Mesenchymal stem cell (in vitro differentiated cells and primary cell): Measurements from ENCODE around the gene STAC.

Source experiments
- DNase-seq: peaks from one replicate; pipeline ENCODE4 v3.0.0-alpha.2; 2013
- H2AFZ ChIP-seq: one replicate; pipeline ENCODE4 v1.6.1; 2013; ENCODE audit warnings: low read depth, mild to moderate bottlenecking, control low read depth, inconsistent platforms, low read length, moderate library complexity
- H2AK5ac ChIP-seq: 2 replicates; pipeline ENCODE4 v1.6.1; 2013; ENCODE audit warnings: low read length, moderate library complexity, mild to moderate bottlenecking, inconsistent platforms; ENCODE audit not compliant: severe bottlenecking
- H2BK120ac ChIP-seq: one replicate; pipeline ENCODE4 v1.6.1; 2013; ENCODE audit warnings: low read depth, mild to moderate bottlenecking, inconsistent platforms, low read length, moderate library complexity
- H2BK12ac ChIP-seq, 2 experiments: one replicate each; pipeline ENCODE4 v1.6.1; 2013; ENCODE audit warnings: inconsistent platforms in 2 of 2, low read length in 2 of 2, mild to moderate bottlenecking in 2 of 2, moderate library complexity in 2 of 2, control low read depth in 1 of 2
- H2BK15ac ChIP-seq: one replicate; pipeline ENCODE4 v1.6.1; 2013; ENCODE audit warnings: mild to moderate bottlenecking, low read depth, inconsistent platforms; ENCODE audit not compliant: poor library complexity, severe bottlenecking
- H2BK5ac ChIP-seq: 2 replicates; pipeline ENCODE4 v1.6.1; 2013; ENCODE audit warnings: low read depth, mild to moderate bottlenecking, low read length, control low read depth, inconsistent platforms; ENCODE audit not compliant: poor library complexity, severe bottlenecking
- H3K14ac ChIP-seq, 2 experiments: one replicate each; pipeline ENCODE4 v1.6.1; 2013; ENCODE audit warnings: inconsistent platforms in 2 of 2, low read length in 2 of 2, control low read depth in 1 of 2, mild to moderate bottlenecking in 1 of 2, moderate library complexity in 1 of 2
- H3K18ac ChIP-seq, 2 experiments: one replicate each; pipeline ENCODE4 v1.6.1; 2013; ENCODE audit warnings: inconsistent platforms in 2 of 2, low read length in 2 of 2, control low read depth in 1 of 2, low read depth in 1 of 2, mild to moderate bottlenecking in 1 of 2
- H3K23ac ChIP-seq, 2 experiments: one replicate each; pipeline ENCODE4 v1.6.1; 2013; ENCODE audit warnings: inconsistent platforms in 2 of 2, low read length in 2 of 2, mild to moderate bottlenecking in 2 of 2, moderate library complexity in 2 of 2, control low read depth in 1 of 2
- H3K27ac ChIP-seq: 2 replicates; pipeline ENCODE4 v1.5.1; 2013; ENCODE audit warnings: mild to moderate bottlenecking, moderate library complexity, low read length, control low read depth, inconsistent platforms; ENCODE audit not compliant: poor library complexity, severe bottlenecking
- H3K27me3 ChIP-seq, 2 experiments: 2 replicates each; pipeline versions ENCODE4 v1.6.1 to v1.7.0; 2013; ENCODE audit warnings: low read length in 2 of 2, mild to moderate bottlenecking in 2 of 2, moderate library complexity in 2 of 2, control low read depth in 1 of 2, inconsistent platforms in 1 of 2; ENCODE audit not compliant: control insufficient read depth in 1 of 2, insufficient read depth in 1 of 2
- H3K36me3 ChIP-seq, 2 experiments: 2 replicates each; pipeline versions ENCODE4 v1.6.1 to v1.7.0; 2013; ENCODE audit warnings: low read length in 2 of 2, control low read depth in 1 of 2, inconsistent platforms in 1 of 2, low read depth in 1 of 2, mild to moderate bottlenecking in 1 of 2; ENCODE audit not compliant: insufficient read depth in 2 of 2, control insufficient read depth in 1 of 2
- H3K4ac ChIP-seq, 2 experiments: one replicate each; pipeline ENCODE4 v1.6.1; 2013; ENCODE audit warnings: inconsistent platforms in 2 of 2, low read length in 2 of 2, mild to moderate bottlenecking in 2 of 2, moderate library complexity in 2 of 2, control low read depth in 1 of 2, low read depth in 1 of 2
- H3K4me1 ChIP-seq: 2 replicates; pipeline ENCODE4 v1.6.1; 2013; ENCODE audit warnings: low read depth, low read length, control low read depth; ENCODE audit not compliant: control insufficient read depth, insufficient read depth
- H3K4me2 ChIP-seq: 2 replicates; pipeline ENCODE4 v1.6.1; 2013; ENCODE audit warnings: low read length, mild to moderate bottlenecking, inconsistent platforms; ENCODE audit not compliant: poor library complexity, severe bottlenecking
- H3K4me3 ChIP-seq, 2 experiments: 2 replicates each; pipeline versions ENCODE4 v1.5.1 to v1.7.0; 2013; ENCODE audit warnings: low read length in 2 of 2, mild to moderate bottlenecking in 2 of 2, control low read depth in 1 of 2, low read depth in 1 of 2; ENCODE audit not compliant: insufficient read depth in 1 of 2
- H3K79me1 ChIP-seq: replicated peaks from 2 replicates; pipeline ENCODE4 v1.6.1; 2013; ENCODE audit warnings: mild to moderate bottlenecking, control low read depth, low read length, inconsistent platforms; ENCODE audit not compliant: poor library complexity, severe bottlenecking
- H3K9ac ChIP-seq: 2 replicates; pipeline ENCODE4 v1.7.0; 2013; ENCODE audit warnings: mild to moderate bottlenecking, low read length, moderate library complexity
- H3K9me3 ChIP-seq: 2 replicates; pipeline ENCODE4 v1.7.0; 2013; ENCODE audit warnings: mild to moderate bottlenecking, low read length; ENCODE audit not compliant: control insufficient read depth
- H4K8ac ChIP-seq: one replicate; pipeline ENCODE4 v1.6.1; 2013; ENCODE audit warnings: inconsistent platforms, mild to moderate bottlenecking, low read length, moderate library complexity
- H4K91ac ChIP-seq: one replicate; pipeline ENCODE4 v1.6.1; 2013; ENCODE audit warnings: mild to moderate bottlenecking, low read length, inconsistent platforms
- WGBS: methylation state at CpG from one replicate; pipeline ENCODE4 v1.1.7; 2013; ENCODE audit warnings: mixed read lengths; 5-methylcytosine and 5-hydroxymethylcytosine counted together

The STAC gene

GRCh38 chr3:36501616-36502015 lies 121.3 kb downstream of the STAC start:
- DNase-seq, result no peak

GRCh38 chr3:36505393-36505792 lies 125.1 kb downstream of the STAC start:
- Histone ChIP-seq H3K18ac (no peak overlapping the region), H3K14ac (no peak overlapping the region), H3K4me2 (no peak overlapping the region), H2BK15ac (no peak overlapping the region), H3K27me3 (no peaks in the 10 kb centered on the region), H3K4me1 (no peaks in the 10 kb centered on the region), H4K8ac (no peak overlapping the region), H3K27ac (no peak overlapping the region), H4K91ac (no peak overlapping the region), H2BK12ac (no peak overlapping the region), H3K79me1 (no peaks in the 10 kb centered on the region), H2BK120ac (no peak overlapping the region), H3K36me3 (peaks cover 3% of the 10 kb centered on the region in 2 experiments), H3K4me3 (no peak overlapping the region), H3K4ac (no peak overlapping the region), H2AFZ (no peak overlapping the region), H2BK5ac (no peak overlapping the region), H3K9me3 (peaks cover 5% of the 10 kb centered on the region), H2AK5ac (no peak overlapping the region), H3K23ac (no peak overlapping the region), H3K9ac (no peak overlapping the region)
- DNase-seq, result no peak
- WGBS, result 100% methylated on average over 1 of the region's 2 CpGs

More at GRCh38 chr3:36501616-36502015, 121.3 kb downstream of the STAC start:
- no peak overlapping the region for H3K4ac ChIP-seq
- H3K14ac ChIP-seq, result no peak overlapping the region
- no peak overlapping the region for H4K8ac ChIP-seq
- H3K79me1 ChIP-seq, result no peaks in the 10 kb centered on the region
- H2AFZ ChIP-seq, result no peak overlapping the region
- H3K23ac ChIP-seq, result no peak overlapping the region
- no peak overlapping the region for H2BK5ac ChIP-seq
- H2BK120ac ChIP-seq, result no peak overlapping the region
- no peak overlapping the region for H2AK5ac ChIP-seq
- peaks cover 3% of the 10 kb centered on the region in 2 experiments for H3K36me3 ChIP-seq
- no peak overlapping the region for H3K4me2 ChIP-seq
- H3K27me3 ChIP-seq, result no peaks in the 10 kb centered on the region
- WGBS, result no CpG with 5 or more reads among the region's 1 CpG
- H3K9me3 ChIP-seq, result peaks cover 5% of the 10 kb centered on the region
- H2BK12ac ChIP-seq, result no peak overlapping the region
- H3K9ac ChIP-seq, result no peak overlapping the region
- no peaks in the 10 kb centered on the region for H3K4me1 ChIP-seq
- no peak overlapping the region for H3K27ac ChIP-seq
- no peak overlapping the region for H4K91ac ChIP-seq
- H2BK15ac ChIP-seq, result no peak overlapping the region
- no peak overlapping the region for H3K18ac ChIP-seq
- H3K4me3 ChIP-seq, result no peak overlapping the region

- Histone ChIP-seq H3K36me3 (no peaks in the 10 kb centered on the region), H3K23ac (no peak overlapping the region), H2BK120ac (no peak overlapping the region), H2AFZ (no peak overlapping the region), H4K8ac (no peak overlapping the region), H2AK5ac (no peak overlapping the region), H2BK15ac (no peak overlapping the region), H3K27ac (no peak overlapping the region), H2BK5ac (no peak overlapping the region), H3K4me2 (no peak overlapping the region), H2BK12ac (no peak overlapping the region), H3K9me3 (no peaks in the 10 kb centered on the region), H3K14ac (no peak overlapping the region), H3K9ac (no peak overlapping the region), H3K4ac (no peak overlapping the region), H3K79me1 (no peaks in the 10 kb centered on the region), H3K4me3 (no peak overlapping the region), H4K91ac (no peak overlapping the region), H3K27me3 (no peaks in the 10 kb centered on the region), H3K18ac (no peak overlapping the region), H3K4me1 (no peaks in the 10 kb centered on the region)
- WGBS, result 58% methylated on average over 4 of the region's 5 CpGs
- no peak for DNase-seq
Measured at GRCh38 chr3:36511791-36512486, 131.6 kb downstream of the STAC start.

GRCh38 chr3:36512555-36512954 lies 132.3 kb downstream of the STAC start:
- DNase-seq, result no peak
- Histone ChIP-seq H3K4me1 (no peaks in the 10 kb centered on the region), H3K27me3 (no peaks in the 10 kb centered on the region), H2AFZ (no peak overlapping the region), H2BK15ac (no peak overlapping the region), H3K4me2 (no peak overlapping the region), H3K18ac (no peak overlapping the region), H3K4me3 (no peak overlapping the region), H4K91ac (no peak overlapping the region), H3K79me1 (no peaks in the 10 kb centered on the region), H3K9ac (no peak overlapping the region), H3K27ac (no peak overlapping the region), H2BK5ac (no peak overlapping the region), H3K23ac (no peak overlapping the region), H3K36me3 (no peaks in the 10 kb centered on the region), H3K9me3 (no peaks in the 10 kb centered on the region), H4K8ac (no peak overlapping the region), H2BK120ac (no peak overlapping the region), H3K4ac (no peak overlapping the region), H2AK5ac (no peak overlapping the region), H2BK12ac (no peak overlapping the region), H3K14ac (no peak overlapping the region)
- 72% methylated on average over 2 of the region's 3 CpGs for WGBS
